ENCODE results near the gene UNC5B. TPM values are rescaled to one million over a fixed set of nuclear protein-coding genes. Genes with fewer than 3 reads are reported as not detected.
A peak's percentile ranks its signal among the peaks of the same experiment; 100 is the strongest.

Gene UNC5B
- total RNA-seq, 4 donors from 2014 or later, result 5.3 to 26.6 (median 17.7) TPM

GRCh38 chr10:71306979-71307378 is 94.6 kb downstream of the UNC5B start:
- H3K36me3 ChIP-seq, result no peaks in the 10 kb centered on the region
- H3K4me3 ChIP-seq, result no peak overlapping the region
- H3K4me1 ChIP-seq, result no peaks in the 10 kb centered on the region
- no peaks in the 10 kb centered on the region for H3K9me3 ChIP-seq
- no peaks in the 10 kb centered on the region for H3K27me3 ChIP-seq
- no peak for DNase-seq
- intact Hi-C loops (cut with DNase I; ENCODE audit: low total_unique reads), result no loop called here
- H3K27ac ChIP-seq, result no peak overlapping the region
- no peak for TF ChIP-seq POLR2A (IDR thresholded peaks at IDR 0.05)

DNA sequence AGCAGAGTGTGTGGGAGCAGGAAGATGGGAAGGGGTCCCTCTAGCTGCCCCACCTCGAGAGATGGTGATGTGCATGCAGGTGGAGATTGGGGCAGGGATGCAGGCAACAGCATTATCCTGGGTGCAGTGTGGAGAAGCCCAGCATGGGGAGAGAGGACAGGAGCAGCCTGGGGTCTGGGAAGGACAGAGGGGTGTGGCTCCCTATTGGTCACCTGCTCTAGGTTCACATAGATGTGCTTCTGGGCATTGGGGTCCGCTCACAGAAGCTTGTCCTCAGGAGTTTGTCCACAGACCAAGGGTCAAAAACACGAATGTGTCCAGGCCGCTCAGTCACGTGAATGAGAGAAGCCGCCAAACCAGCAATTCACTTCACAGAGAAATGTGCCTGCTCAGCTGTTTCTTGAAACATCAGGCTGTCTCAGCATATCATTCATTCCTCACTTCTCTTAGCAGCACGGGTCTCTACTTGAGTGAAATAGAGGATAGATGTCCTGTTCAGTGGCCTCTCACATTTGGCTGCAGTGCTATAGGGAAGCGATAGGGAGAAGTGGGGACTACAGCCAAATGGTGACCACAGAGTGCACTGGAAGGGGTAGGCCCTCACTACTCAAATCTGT is 95.2 kb downstream of the UNC5B start:
- Histone ChIP-seq H3K9me3 (no peaks in the 10 kb centered on the region), H3K27ac (no peak overlapping the region), H3K4me1 (no peaks in the 10 kb centered on the region), H3K36me3 (no peaks in the 10 kb centered on the region), H3K4me3 (no peak overlapping the region), H3K27me3 (no peaks in the 10 kb centered on the region)
- intact Hi-C loops (cut with DNase I; ENCODE audit: low total_unique reads), result no loop called here
- TF ChIP-seq POLR2A (IDR thresholded peaks at IDR 0.05), result no peak
- TF ChIP-seq, protein P1, sequence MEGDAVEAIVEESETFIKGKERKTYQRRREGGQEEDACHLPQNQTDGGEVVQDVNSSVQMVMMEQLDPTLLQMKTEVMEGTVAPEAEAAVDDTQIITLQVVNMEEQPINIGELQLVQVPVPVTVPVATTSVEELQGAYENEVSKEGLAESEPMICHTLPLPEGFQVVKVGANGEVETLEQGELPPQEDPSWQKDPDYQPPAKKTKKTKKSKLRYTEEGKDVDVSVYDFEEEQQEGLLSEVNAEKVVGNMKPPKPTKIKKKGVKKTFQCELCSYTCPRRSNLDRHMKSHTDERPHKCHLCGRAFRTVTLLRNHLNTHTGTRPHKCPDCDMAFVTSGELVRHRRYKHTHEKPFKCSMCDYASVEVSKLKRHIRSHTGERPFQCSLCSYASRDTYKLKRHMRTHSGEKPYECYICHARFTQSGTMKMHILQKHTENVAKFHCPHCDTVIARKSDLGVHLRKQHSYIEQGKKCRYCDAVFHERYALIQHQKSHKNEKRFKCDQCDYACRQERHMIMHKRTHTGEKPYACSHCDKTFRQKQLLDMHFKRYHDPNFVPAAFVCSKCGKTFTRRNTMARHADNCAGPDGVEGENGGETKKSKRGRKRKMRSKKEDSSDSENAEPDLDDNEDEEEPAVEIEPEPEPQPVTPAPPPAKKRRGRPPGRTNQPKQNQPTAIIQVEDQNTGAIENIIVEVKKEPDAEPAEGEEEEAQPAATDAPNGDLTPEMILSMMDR (IDR thresholded peaks at IDR 0.05), result no peak
- no peak for DNase-seq

GRCh38 chr10:71308244-71308643 is 95.9 kb downstream of the UNC5B start:
- no peak for DNase-seq
- Histone ChIP-seq H3K9me3 (no peaks in the 10 kb centered on the region), H3K36me3 (no peaks in the 10 kb centered on the region), H3K27ac (no peak overlapping the region), H3K27me3 (no peaks in the 10 kb centered on the region), H3K4me3 (no peak overlapping the region), H3K4me1 (no peaks in the 10 kb centered on the region)
- TF ChIP-seq, protein P1 (IDR thresholded peaks at IDR 0.05), result no peak
- no peak for TF ChIP-seq POLR2A (IDR thresholded peaks at IDR 0.05)
- intact Hi-C loops (cut with DNase I; ENCODE audit: low total_unique reads), result no loop called here

- no peaks in the 10 kb centered on the region for H3K36me3 ChIP-seq
- TF ChIP-seq POLR2A (IDR thresholded peaks at IDR 0.05), result no peak
- TF ChIP-seq, protein P1 (IDR thresholded peaks at IDR 0.05), result no peak
- no peak for DNase-seq
- no peak overlapping the region for H3K4me3 ChIP-seq
- intact Hi-C loops (cut with DNase I; ENCODE audit: low total_unique reads), result no loop called here
- H3K27me3 ChIP-seq, result no peaks in the 10 kb centered on the region
- no peaks in the 10 kb centered on the region for H3K9me3 ChIP-seq
- H3K27ac ChIP-seq, result no peak overlapping the region
- no peaks in the 10 kb centered on the region for H3K4me1 ChIP-seq
Measured at GRCh38 chr10:71308985-71309384, 96.6 kb downstream of the UNC5B start.

DNA sequence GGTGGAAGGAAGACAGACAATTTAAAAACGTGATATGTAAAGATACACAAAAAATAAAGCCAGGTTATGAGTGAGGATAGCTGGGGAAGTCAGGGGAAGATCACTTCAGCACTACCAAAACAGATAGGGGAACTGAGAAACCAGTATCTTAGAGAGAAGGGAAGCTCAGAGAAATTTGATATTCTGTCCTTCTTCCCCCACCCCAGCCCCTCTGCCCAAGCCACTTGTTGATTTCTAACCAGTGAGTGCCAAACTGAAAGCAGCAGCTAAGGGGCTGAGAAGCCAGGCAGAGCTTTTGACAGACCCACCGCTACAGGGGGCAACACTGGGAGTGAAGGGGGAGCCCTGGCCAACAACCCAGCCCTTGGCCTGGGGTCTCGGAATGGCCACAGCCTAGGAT is 97.5 kb downstream of the UNC5B start:
- DNase-seq, result no peak
- Histone ChIP-seq H3K4me1 (no peaks in the 10 kb centered on the region), H3K27ac (no peak overlapping the region), H3K27me3 (no peaks in the 10 kb centered on the region), H3K9me3 (no peaks in the 10 kb centered on the region), H3K36me3 (no peaks in the 10 kb centered on the region), H3K4me3 (no peak overlapping the region)
- intact Hi-C loops (cut with DNase I; ENCODE audit: low total_unique reads), result no loop called here
- TF ChIP-seq, protein P1 (IDR thresholded peaks at IDR 0.05), result no peak
- TF ChIP-seq POLR2A (IDR thresholded peaks at IDR 0.05), result no peak

- intact Hi-C loops (cut with DNase I; ENCODE audit: low total_unique reads), result no loop called here
- TF ChIP-seq, protein P1 (IDR thresholded peaks at IDR 0.05), result no peak
- TF ChIP-seq POLR2A (IDR thresholded peaks at IDR 0.05), result no peak
- Histone ChIP-seq H3K27ac (peak overlapping the region in 1 of 2 donors; percentile 86), H3K27me3 (no peaks in the 10 kb centered on the region), H3K36me3 (no peaks in the 10 kb centered on the region), H3K4me3 (no peak overlapping the region), H3K9me3 (no peaks in the 10 kb centered on the region), H3K4me1 (no peaks in the 10 kb centered on the region)
- no peak for DNase-seq
Measured at GRCh38 chr10:71312220-71312619, 99.8 kb downstream of the UNC5B start.
